ENCODE results near the gene LATS2.

The LATS2 gene

DNA sequence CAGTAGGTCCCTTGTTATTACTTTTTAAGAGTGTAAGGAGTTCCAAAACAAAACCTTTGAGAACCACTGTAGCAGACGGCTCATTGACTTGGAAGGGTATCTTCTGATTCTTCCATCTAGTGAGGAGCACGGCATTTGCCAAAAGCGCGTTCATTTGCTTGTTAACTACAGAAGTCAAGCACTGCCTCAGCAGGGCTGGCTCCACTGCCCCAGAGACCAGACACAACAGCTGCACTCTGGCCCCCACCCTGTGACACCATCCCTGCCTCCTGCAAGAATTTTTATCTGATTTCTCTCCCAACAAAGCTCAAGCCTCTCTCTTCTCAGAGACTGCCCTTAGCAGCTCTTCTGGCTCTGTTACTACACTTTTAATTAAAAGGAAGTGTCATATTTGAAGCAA, 138.1 kb downstream of the LATS2 start:
- in situ Hi-C loops (cut with HindIII; ENCODE audit: low sequenced_read_pairs), result loop anchor here (10.0 kb wide), 1 partner anchor 78 kb away; no protein-coding TSS in a partner anchor
